SK-N-SH (cell line): ENCODE results near the gene CDH13. TPM values are rescaled to one million over a fixed set of nuclear protein-coding genes. Genes with fewer than 3 reads are reported as not detected.

ENCODE experiments used
- CTCF ChIA-PET: fragments of 300-600, 350-600 bp; formaldehyde crosslinking; extraction: SDS; loops from one replicate; lab custom pipeline; 2021; lab: Yijun Ruan, JAX
- POLR2A ChIA-PET: fragments of 350-600 bp; sonication (Branson Sonifier 250); formaldehyde crosslinking; extraction: SDS; loops from one replicate; lab custom pipeline; 2020; ENCODE audit warnings: antibody characterized with exemption, inconsistent platforms; lab: Yijun Ruan, JAX
- DNase-seq: peaks from one replicate; pipeline ENCODE4 v3.0.0; 2012
- H2AFZ ChIP-seq: fragments of 200-600 bp; sonication (generic); 2 replicates; pipeline ENCODE4 v1.8.1; 2016; ENCODE audit warnings: antibody characterized with exemption, mild to moderate bottlenecking, low read depth
- H3F3A ChIP-seq: fragments of 200-600 bp; sonication (generic); replicated peaks from 2 replicates; pipeline ENCODE3; 2016; ENCODE audit warnings: antibody characterized with exemption, mild to moderate bottlenecking; ENCODE audit not compliant: insufficient read depth
- H3K27ac ChIP-seq, 2 experiments: fragments of 200-500 bp in 1 of 2; fragments of 200-600 bp in 1 of 2; sonication (Bioruptor generic) in 1 of 2; sonication (generic), shearing (Covaris generic) in 1 of 2; 2 replicates each; pipeline versions ENCODE4 v1.5.1 to v1.6.1; 2014 to 2016; ENCODE audit warnings: low read depth in 2 of 2, inconsistent platforms in 1 of 2, low read length in 1 of 2, mild to moderate bottlenecking in 1 of 2, mixed read lengths in 1 of 2
- H3K27me3 ChIP-seq: fragments of 200-600 bp; sonication (generic), shearing (Covaris generic); 2 replicates; pipeline ENCODE4 v1.6.1; 2016; ENCODE audit warnings: mixed run types; ENCODE audit not compliant: insufficient read depth
- H3K36me3 ChIP-seq, 2 experiments: fragments of 200-500 bp in 1 of 2; fragments of 200-600 bp in 1 of 2; sonication (Bioruptor generic) in 1 of 2; sonication (generic) in 1 of 2; replicated peaks in 1 of 2; 2 replicates each; pipeline versions ENCODE3 to v1.5.1; 2014 to 2016; ENCODE audit warnings: low read length in 1 of 2, mild to moderate bottlenecking in 1 of 2; ENCODE audit not compliant: insufficient read depth in 2 of 2, control insufficient read depth in 1 of 2
- H3K4me1 ChIP-seq, 2 experiments: fragments of 200-500 bp in 1 of 2; fragments of 200-600 bp in 1 of 2; sonication (Bioruptor generic) in 1 of 2; sonication (generic), shearing (Covaris generic) in 1 of 2; 2 replicates each; pipeline versions ENCODE4 v1.5.1 to v1.6.1; 2014 to 2016; ENCODE audit warnings: low read depth in 1 of 2, low read length in 1 of 2, mixed run types in 1 of 2; ENCODE audit not compliant: insufficient read depth in 2 of 2, control insufficient read depth in 1 of 2
- H3K4me2 ChIP-seq: fragments of 200-600 bp; sonication (generic), shearing (Covaris generic); 2 replicates; pipeline ENCODE4 v1.6.1; 2017; ENCODE audit warnings: mixed run types
- H3K4me3 ChIP-seq, 2 experiments: fragments of 200-500 bp in 1 of 2; fragments of 200-600 bp in 1 of 2; sonication (Bioruptor generic) in 1 of 2; sonication (generic), shearing (Covaris generic) in 1 of 2; 2 replicates each; pipeline versions ENCODE4 v1.5.1 to v1.8.1; 2014 to 2016; ENCODE audit warnings: low read depth in 2 of 2, inconsistent platforms in 1 of 2, low read length in 1 of 2, mild to moderate bottlenecking in 1 of 2, mixed read lengths in 1 of 2, moderate library complexity in 1 of 2
- H3K79me2 ChIP-seq: fragments of 200-600 bp; sonication (generic); 2 replicates; pipeline ENCODE4 v1.8.1; 2017; ENCODE audit warnings: mild to moderate bottlenecking; ENCODE audit not compliant: insufficient read depth
- H3K9ac ChIP-seq: fragments of 200-600 bp; sonication (generic); 2 replicates; pipeline ENCODE4 v1.6.1; 2017; ENCODE audit warnings: mixed run types
- H3K9me2 ChIP-seq: fragments of 200-600 bp; sonication (generic); 2 replicates; pipeline ENCODE4 v1.6.1; 2017; ENCODE audit warnings: mixed run types
- H3K9me3 ChIP-seq: fragments of 200-600 bp; sonication (generic); 2 replicates; pipeline ENCODE4 v1.6.1; 2017; ENCODE audit warnings: mixed run types, mild to moderate bottlenecking, moderate library complexity
- H4K20me1 ChIP-seq: fragments of 200-600 bp; sonication (generic); 2 replicates; pipeline ENCODE4 v1.6.1; 2017; ENCODE audit warnings: mild to moderate bottlenecking, mixed run types; ENCODE audit not compliant: insufficient read depth
- CTCF ChIP-seq: fragments of 200-600 bp; sonication (generic); IDR thresholded peaks from 2 replicates; pipeline ENCODE4 v1.6.1; 2017; ENCODE audit warnings: antibody characterized with exemption, mild to moderate bottlenecking, moderate library complexity
- EP300 ChIP-seq, 2 experiments: IDR thresholded peaks; 2 replicates each; pipeline versions ENCODE4 v1.4.0 to v1.6.1; 2012; ENCODE audit warnings: borderline replicate concordance in 1 of 2, low read depth in 1 of 2, low read length in 1 of 2
- EZH2phosphoT487 ChIP-seq: fragments of 200-600 bp; sonication (generic); IDR thresholded peaks from 2 replicates; pipeline ENCODE4 v1.6.1; 2017; ENCODE audit warnings: low read depth, mixed run types, mild to moderate bottlenecking, antibody characterized with exemption, moderate library complexity, borderline replicate concordance
- FOSL2 ChIP-seq: IDR thresholded peaks from 2 replicates; pipeline ENCODE4 v1.4.0; 2012; ENCODE audit warnings: low read depth, mild to moderate bottlenecking, moderate library complexity, borderline replicate concordance
- GABPA ChIP-seq: IDR thresholded peaks from 2 replicates; pipeline ENCODE4 v1.4.0; 2012; ENCODE audit warnings: low read depth, mild to moderate bottlenecking
- JUND ChIP-seq: IDR thresholded peaks from 2 replicates; pipeline ENCODE4 v1.4.0; 2012
- NFIC ChIP-seq: IDR thresholded peaks from 2 replicates; pipeline ENCODE4 v1.4.0; 2012; ENCODE audit warnings: borderline replicate concordance
- PBX3 ChIP-seq: IDR thresholded peaks from 2 replicates; pipeline ENCODE4; 2012
- RAD21 ChIP-seq: IDR thresholded peaks from 2 replicates; pipeline ENCODE4 v1.6.1; 2012; ENCODE audit warnings: mild to moderate bottlenecking, low read length
- RCOR1 ChIP-seq: fragments of 150-350 bp; IDR thresholded peaks from 2 replicates; pipeline ENCODE4 v1.6.1; 2017; ENCODE audit warnings: antibody characterized with exemption, low read length
- REST ChIP-seq: IDR thresholded peaks from 2 replicates; pipeline ENCODE4 v1.6.1; 2012; ENCODE audit warnings: mild to moderate bottlenecking, low read depth, low read length, moderate library complexity
- RFX5 ChIP-seq: IDR thresholded peaks from 2 replicates; pipeline ENCODE4 v1.6.1; 2012; ENCODE audit warnings: mild to moderate bottlenecking, improper control_type of control experiment, low read length
- RXRA ChIP-seq: IDR thresholded peaks from 2 replicates; pipeline ENCODE4 v1.4.0; 2012; ENCODE audit warnings: low read depth, mild to moderate bottlenecking, borderline replicate concordance
- SIN3A ChIP-seq: IDR thresholded peaks from 2 replicates; pipeline ENCODE4 v1.6.1; 2012; ENCODE audit warnings: low read depth, mild to moderate bottlenecking, low read length, moderate library complexity, borderline replicate concordance
- SMC3 ChIP-seq: IDR thresholded peaks from 2 replicates; pipeline ENCODE4 v1.6.1; 2012; ENCODE audit warnings: low read depth, low read length, improper control_type of control experiment
- TCF12 ChIP-seq: IDR thresholded peaks from 2 replicates; pipeline ENCODE4 v1.4.0; 2012
- TEAD4 ChIP-seq: IDR thresholded peaks from 2 replicates; pipeline ENCODE4 v1.4.0; 2012; ENCODE audit warnings: mild to moderate bottlenecking, borderline replicate concordance; ENCODE audit not compliant: insufficient read depth
- USF2 ChIP-seq: fragments of 150-350 bp; IDR thresholded peaks from 2 replicates; pipeline ENCODE4 v1.6.1; 2017; ENCODE audit warnings: antibody characterized with exemption, low read length, low read depth, borderline replicate concordance
- ZBTB33 ChIP-seq: IDR thresholded peaks from 2 replicates; pipeline ENCODE4 v1.4.0; 2012; ENCODE audit warnings: low read depth, borderline replicate concordance
- WGBS: methylation state at CpG from one replicate; pipeline ENCODE4 v1.1.6; 2017; ENCODE audit warnings: low lambda C conversion rate; 5-methylcytosine and 5-hydroxymethylcytosine counted together
- polyA plus RNA-seq, 3 experiments: library from polyadenylated mRNA; depleted of rRNA; stranded (reverse); fragments of >200 nt; gene quantifications; 2 replicates each; pipeline ENCODE4 v1.2.3, GENCODE V29; 2012
- TF ChIP-seq, protein P1 (sequence below): fragments of 150-350 bp; IDR thresholded peaks from 2 replicates; pipeline ENCODE4 v1.6.1; 2016; ENCODE audit warnings: mild to moderate bottlenecking, low read depth, low read length

CDH13 gene
- polyA plus RNA-seq, 1 of the 3 experiments (the other 2 are of a cell fraction), result 93.0 TPM

GRCh38 chr16:82924075-82924854, 297.5 kb downstream of the CDH13 start (continued):
- TF ChIP-seq EZH2phosphoT487, result no peak
- TF ChIP-seq, all 33 proteins: peak for 0

GRCh38 chr16:82926500-82926899, 299.7 kb downstream of the CDH13 start:
- Histone ChIP-seq H3K36me3 (no peaks in the 10 kb centered on the region), H3K9me2 (no peaks in the 10 kb centered on the region), H3K4me1 (no peaks in the 10 kb centered on the region), H3K4me2 (no peak overlapping the region), H3K9ac (no peak overlapping the region), H2AFZ (no peak overlapping the region), H3K9me3 (no peaks in the 10 kb centered on the region), H3K79me2 (no peaks in the 10 kb centered on the region), H3K4me3 (no peak overlapping the region), H3K27ac (no peak overlapping the region), H3F3A (no peaks in the 10 kb centered on the region), H4K20me1 (no peaks in the 10 kb centered on the region), H3K27me3 (no peaks in the 10 kb centered on the region)
- 21% methylated on average over 2 of the region's 2 CpGs for WGBS
- ChIA-PET POLR2A (no interaction called here), CTCF (no interaction called here)
- no peak for DNase-seq
- TF ChIP-seq EZH2phosphoT487 (no peak), NFIC (no peak), RCOR1 (no peak), CTCF (no peak), USF2 (no peak), SMC3 (no peak), GABPA (no peak), TCF12 (no peak), TEAD4 (no peak), FOSL2 (no peak), ZBTB33 (no peak), RFX5 (no peak), RAD21 (no peak), JUND (no peak), RXRA (no peak), EP300 (IDR thresholded peaks at IDR 0.05; ENCODE audit: borderline replicate concordance in 1 of 2, low read depth in 1 of 2, low read length in 1 of 2) (no peak), REST (no peak), SIN3A (no peak), PBX3 (no peak)
- TF ChIP-seq, protein P1, sequence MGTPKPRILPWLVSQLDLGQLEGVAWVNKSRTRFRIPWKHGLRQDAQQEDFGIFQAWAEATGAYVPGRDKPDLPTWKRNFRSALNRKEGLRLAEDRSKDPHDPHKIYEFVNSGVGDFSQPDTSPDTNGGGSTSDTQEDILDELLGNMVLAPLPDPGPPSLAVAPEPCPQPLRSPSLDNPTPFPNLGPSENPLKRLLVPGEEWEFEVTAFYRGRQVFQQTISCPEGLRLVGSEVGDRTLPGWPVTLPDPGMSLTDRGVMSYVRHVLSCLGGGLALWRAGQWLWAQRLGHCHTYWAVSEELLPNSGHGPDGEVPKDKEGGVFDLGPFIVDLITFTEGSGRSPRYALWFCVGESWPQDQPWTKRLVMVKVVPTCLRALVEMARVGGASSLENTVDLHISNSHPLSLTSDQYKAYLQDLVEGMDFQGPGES, result no peak
